Upper lobe of left lung (tissue), 6 donors: ENCODE data around the gene PHF21B. TPM values are rescaled to one million over a fixed set of nuclear protein-coding genes. Genes with fewer than 3 reads are reported as not detected.

Experiments used
- ATAC-seq, 2 donors: fragments of 200-7000 bp; cut with Tn5 transposase; one replicate each; pipeline ENCODE4 v1.9.1; 2022; ENCODE audit warnings: mild to moderate bottlenecking in 2 of 2, moderate library complexity in 2 of 2; ENCODE audit not compliant: low FRiP score in 2 of 2
- DNase-seq, 2 donors: peaks; one replicate each; pipeline ENCODE4 v3.0.0-alpha.2; 2019 to 2020
- H3K27ac ChIP-seq, 4 donors: fragments of 200-600 bp; sonication (generic); one replicate each; pipeline ENCODE4 v1.5.1; 2016 to 2019
- H3K27me3 ChIP-seq, 4 donors: fragments of 200-600 bp; sonication (generic); one replicate each; pipeline ENCODE4 v1.5.1; 2017 to 2019
- H3K36me3 ChIP-seq, 4 donors: fragments of 200-600 bp; sonication (generic); one replicate each; pipeline ENCODE4 v1.5.1; 2016 to 2019
- H3K4me1 ChIP-seq, 4 donors: fragments of 200-600 bp; sonication (generic); one replicate each; pipeline ENCODE4 v1.5.1; 2018 to 2019
- H3K4me3 ChIP-seq, 4 donors: fragments of 200-600 bp; sonication (generic); one replicate each; pipeline ENCODE4 v1.5.1; 2017 to 2019; ENCODE audit warnings: mild to moderate bottlenecking in 2 of 4, moderate library complexity in 1 of 4
- H3K9me3 ChIP-seq, 4 donors: fragments of 200-600 bp; sonication (generic); one replicate each; pipeline ENCODE4 v1.5.1; 2018 to 2019
- EP300 ChIP-seq, 4 donors: sonication (generic); formaldehyde crosslinking; IDR thresholded peaks; one replicate each; pipeline ENCODE4 v1.5.1; 2017; ENCODE audit warnings: antibody characterized with exemption in 4 of 4, control low read depth in 2 of 4
- POLR2A ChIP-seq, 4 donors: fragments of 450-650 bp; IDR thresholded peaks; one replicate each; pipeline ENCODE4 v1.5.1; 2016 to 2017; ENCODE audit warnings: antibody characterized with exemption in 4 of 4, mild to moderate bottlenecking in 2 of 4
- POLR2AphosphoS5 ChIP-seq, 2 donors: sonication (generic); formaldehyde crosslinking; IDR thresholded peaks; one replicate each; pipeline ENCODE4 v1.5.1; 2017; ENCODE audit warnings: antibody characterized with exemption in 2 of 2
- WGBS, 2 donors: methylation state at CpG; one replicate each; pipeline ENCODE4 v1.1.5; 2017 to 2018; 5-methylcytosine and 5-hydroxymethylcytosine counted together
- total RNA-seq, 6 donors: library from RNA; depleted of rRNA in 4 of 6; stranded (reverse); fragments of >200 nt in 4 of 6; gene quantifications; one replicate each; pipeline versions ENCODE4 v1.1.0 to v1.2.1, GENCODE V29; 2016 to 2021
- TF ChIP-seq, protein P1 (sequence below), 6 experiments: fragments of 450-650 bp in 4 of 6; fragments of 200-600 bp in 2 of 6; sonication (generic) in 2 of 6; IDR thresholded peaks; one replicate each; pipeline ENCODE4 v1.5.1; 2016 to 2019; ENCODE audit warnings: antibody characterized with exemption in 6 of 6
- donor health status: DM: no; HTN: no; CAD: no; lungs with moderate emphysema.
- donor health status: DM: no; HTN: yes; CAD: no; lungs with severe emphysema.

The PHF21B gene
- total RNA-seq, 6 donors from 2014 or later: 0.06 to 0.24 TPM; not detected in 4

DNA sequence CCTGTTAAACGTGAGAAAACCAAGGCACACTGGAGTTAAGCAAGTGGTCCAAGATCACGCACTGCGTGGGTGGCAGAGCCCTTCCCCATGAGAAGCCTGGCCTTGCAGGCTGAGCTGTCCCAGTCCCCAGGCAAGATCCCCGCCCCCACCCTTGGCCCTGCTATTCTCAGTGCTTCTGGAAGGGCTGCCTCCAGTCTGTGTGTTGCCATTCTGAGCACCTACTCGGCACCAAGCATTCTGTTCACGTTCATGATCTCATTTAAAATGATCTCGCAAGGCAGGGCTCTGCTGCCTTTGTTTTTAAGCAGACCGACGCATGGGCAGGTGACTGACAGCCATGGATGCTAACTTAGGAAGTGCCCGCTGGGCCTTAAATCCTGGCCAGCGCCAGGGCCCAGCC is 62.8 kb downstream of the PHF21B start:
- no peaks in the 10 kb centered on the region for H3K27me3 ChIP-seq
- peaks cover 0 to 4% (median 0%) of the 10 kb centered on the region in 4 donors for H3K9me3 ChIP-seq
- H3K27ac ChIP-seq: no peak overlapping the region
- no peaks in the 10 kb centered on the region for H3K4me1 ChIP-seq
- no peak overlapping the region for H3K4me3 ChIP-seq
- ATAC-seq: no peak
- WGBS, 2 donors: 82 to 85% methylated on average over 11 of the region's 11 CpGs
- DNase-seq: no peak
- TF ChIP-seq, protein P1, sequence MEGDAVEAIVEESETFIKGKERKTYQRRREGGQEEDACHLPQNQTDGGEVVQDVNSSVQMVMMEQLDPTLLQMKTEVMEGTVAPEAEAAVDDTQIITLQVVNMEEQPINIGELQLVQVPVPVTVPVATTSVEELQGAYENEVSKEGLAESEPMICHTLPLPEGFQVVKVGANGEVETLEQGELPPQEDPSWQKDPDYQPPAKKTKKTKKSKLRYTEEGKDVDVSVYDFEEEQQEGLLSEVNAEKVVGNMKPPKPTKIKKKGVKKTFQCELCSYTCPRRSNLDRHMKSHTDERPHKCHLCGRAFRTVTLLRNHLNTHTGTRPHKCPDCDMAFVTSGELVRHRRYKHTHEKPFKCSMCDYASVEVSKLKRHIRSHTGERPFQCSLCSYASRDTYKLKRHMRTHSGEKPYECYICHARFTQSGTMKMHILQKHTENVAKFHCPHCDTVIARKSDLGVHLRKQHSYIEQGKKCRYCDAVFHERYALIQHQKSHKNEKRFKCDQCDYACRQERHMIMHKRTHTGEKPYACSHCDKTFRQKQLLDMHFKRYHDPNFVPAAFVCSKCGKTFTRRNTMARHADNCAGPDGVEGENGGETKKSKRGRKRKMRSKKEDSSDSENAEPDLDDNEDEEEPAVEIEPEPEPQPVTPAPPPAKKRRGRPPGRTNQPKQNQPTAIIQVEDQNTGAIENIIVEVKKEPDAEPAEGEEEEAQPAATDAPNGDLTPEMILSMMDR (IDR thresholded peaks at IDR 0.05): no peak
- no peak for TF ChIP-seq EP300 (IDR thresholded peaks at IDR 0.05)
- no peak for TF ChIP-seq POLR2A (IDR thresholded peaks at IDR 0.05)
- TF ChIP-seq POLR2AphosphoS5 (IDR thresholded peaks at IDR 0.05): no peak
- no peaks in the 10 kb centered on the region for H3K36me3 ChIP-seq

- 43 to 47% methylated on average over 11 to 20 of the region's 20 CpGs for WGBS, 2 donors
Observed at GRCh38 chr22:44944883-44945601, 64.8 kb downstream of the PHF21B start.

GRCh38 chr22:44943701-44944324 is 66.0 kb downstream of the PHF21B start:
- no peaks in the 10 kb centered on the region for H3K27me3 ChIP-seq
- H3K4me1 ChIP-seq: no peaks in the 10 kb centered on the region
- no peak overlapping the region for H3K27ac ChIP-seq
- ATAC-seq (no peak), DNase-seq (no peak)
- TF ChIP-seq EP300 (IDR thresholded peaks at IDR 0.05) (no peak), POLR2AphosphoS5 (IDR thresholded peaks at IDR 0.05) (no peak), POLR2A (IDR thresholded peaks at IDR 0.05) (no peak)
- TF ChIP-seq, protein P1 (IDR thresholded peaks at IDR 0.05): no peak
- no peaks in the 10 kb centered on the region for H3K9me3 ChIP-seq
- no peak overlapping the region for H3K4me3 ChIP-seq
- no peaks in the 10 kb centered on the region for H3K36me3 ChIP-seq
- 82 to 85% methylated on average over 13 to 17 of the region's 17 CpGs for WGBS, 2 donors

More at GRCh38 chr22:44944883-44945601, 64.8 kb downstream of the PHF21B start:
- Histone ChIP-seq H3K27me3 (no peaks in the 10 kb centered on the region), H3K4me3 (no peak overlapping the region), H3K36me3 (no peaks in the 10 kb centered on the region), H3K9me3 (no peaks in the 10 kb centered on the region), H3K27ac (no peak overlapping the region), H3K4me1 (no peaks in the 10 kb centered on the region)
- DNase-seq (no peak), ATAC-seq (no peak)
- TF ChIP-seq POLR2AphosphoS5 (IDR thresholded peaks at IDR 0.05): no peak
- TF ChIP-seq EP300 (IDR thresholded peaks at IDR 0.05): no peak
- TF ChIP-seq POLR2A (IDR thresholded peaks at IDR 0.05): no peak
- TF ChIP-seq, protein P1 (IDR thresholded peaks at IDR 0.05): no peak

GRCh38 chr22:44942979-44943700 is 66.7 kb downstream of the PHF21B start:
- Histone ChIP-seq H3K27me3 (no peaks in the 10 kb centered on the region), H3K36me3 (no peaks in the 10 kb centered on the region), H3K4me1 (no peaks in the 10 kb centered on the region), H3K9me3 (no peaks in the 10 kb centered on the region), H3K4me3 (no peak overlapping the region), H3K27ac (no peak overlapping the region)
- WGBS, 2 donors: 76% methylated on average over 22 of the region's 23 CpGs; no CpG with 5 or more reads in 1 of the 2 donors
- no peak for DNase-seq
- no peak for TF ChIP-seq EP300 (IDR thresholded peaks at IDR 0.05)
- no peak for TF ChIP-seq POLR2A (IDR thresholded peaks at IDR 0.05)
- TF ChIP-seq POLR2AphosphoS5 (IDR thresholded peaks at IDR 0.05): no peak
- TF ChIP-seq, protein P1 (IDR thresholded peaks at IDR 0.05): no peak
- ATAC-seq: no peak
